ENCODE data around the gene TJP3. TPM values are rescaled to one million over a fixed set of nuclear protein-coding genes. Genes with fewer than 3 reads are reported as not detected.

Gene TJP3
- total and polyA plus RNA-seq, 7 experiments from 2014 or later = 1.2 to 20.1 (median 16.1) TPM

- no peaks in the 10 kb centered on the region for H3K27me3 ChIP-seq (ENCODE audit: control insufficient read depth in 2 of 2, insufficient read depth in 2 of 2, low read length in 2 of 2)
- Mint-ChIP-seq H3K27ac (no peak overlapping the region), H3K9me3 (no peaks in the 10 kb centered on the region), H3K4me1 (peaks cover 12 to 48% (median 37%) of the 10 kb centered on the region in 7 donors), H3K4me3 (no peak overlapping the region), H3K36me3 (peaks cover 0 to 11% (median 4%) of the 10 kb centered on the region in 5 donors), H3K27me3 (no peaks in the 10 kb centered on the region)
- no peaks in the 10 kb centered on the region for H3K9me3 ChIP-seq (ENCODE audit: control insufficient read depth in 2 of 3, low read length in 3 of 3)
- peaks cover 0 to 4% (median 0%) of the 10 kb centered on the region in 3 experiments for H3K36me3 ChIP-seq (ENCODE audit: control insufficient read depth in 2 of 3, insufficient read depth in 3 of 3, low read length in 3 of 3)
- no peak for DNase-seq
- H3K4me1 ChIP-seq (ENCODE audit: control insufficient read depth in 2 of 2, insufficient read depth in 2 of 2, low read length in 2 of 2) = peaks cover 0 to 6% of the 10 kb centered on the region in 2 donors
- ChIA-PET POLR2A (no interaction called here), CTCF (no interaction called here)
- no peak for ATAC-seq
- H3K4me3 ChIP-seq (ENCODE audit: low read length) = no peak overlapping the region
- no peak overlapping the region for H3K27ac ChIP-seq (ENCODE audit: low read depth, low read length)
- intact Hi-C loops (cut with micrococcal nuclease) = no loop called here
Observed at GRCh38 chr19:3695124-3695733, 13.0 kb upstream of the TJP3 start.

GRCh38 chr19:3695986-3696659 lies 12.1 kb upstream of the TJP3 start:
- H3K4me1 Mint-ChIP-seq = peaks cover 6 to 46% (median 37%) of the 10 kb centered on the region in 7 donors
- ATAC-seq = no peak
- no peaks in the 10 kb centered on the region for H3K27me3 Mint-ChIP-seq
- peak overlapping the region in 2 of 9 donors; percentile 38 to 62 for H3K27ac Mint-ChIP-seq
- peaks cover 0 to 2% (median 0%) of the 10 kb centered on the region in 5 donors for H3K36me3 Mint-ChIP-seq
- peaks cover 0 to 4% (median 0%) of the 10 kb centered on the region in 3 experiments for H3K36me3 ChIP-seq (ENCODE audit: control insufficient read depth in 2 of 3, insufficient read depth in 3 of 3, low read length in 3 of 3)
- H3K27me3 ChIP-seq (ENCODE audit: control insufficient read depth in 2 of 2, insufficient read depth in 2 of 2, low read length in 2 of 2) = no peaks in the 10 kb centered on the region
- peak overlapping the region in 4 of 10 donors; percentile 3 to 61 (median 23) for H3K4me3 Mint-ChIP-seq
- POLR2A ChIA-PET = interaction anchor here (5.8 kb wide), 1 partner anchor 8 kb away, joined by 79 read pairs; no protein-coding TSS in a partner anchor
- H3K9me3 ChIP-seq (ENCODE audit: control insufficient read depth in 2 of 3, low read length in 3 of 3) = no peaks in the 10 kb centered on the region
- DNase-seq = no peak
- H3K4me3 ChIP-seq (ENCODE audit: low read length) = no peak overlapping the region
- CTCF ChIA-PET = interaction anchor here (1.7 kb wide), 1 partner anchor 10 kb away, joined by 6 read pairs; no protein-coding TSS in a partner anchor
- peaks cover 0 to 9% of the 10 kb centered on the region in 2 donors for H3K4me1 ChIP-seq (ENCODE audit: control insufficient read depth in 2 of 2, insufficient read depth in 2 of 2, low read length in 2 of 2)
- no peaks in the 10 kb centered on the region for H3K9me3 Mint-ChIP-seq
- intact Hi-C loops (cut with micrococcal nuclease) = no loop called here
- H3K27ac ChIP-seq (ENCODE audit: low read depth, low read length) = no peak overlapping the region

- no peak overlapping the region for H3K27ac Mint-ChIP-seq
- no peak for DNase-seq
- H3K4me3 ChIP-seq (ENCODE audit: low read length) = no peak overlapping the region
- H3K27me3 Mint-ChIP-seq = no peaks in the 10 kb centered on the region
- peaks cover 6 to 43% (median 34%) of the 10 kb centered on the region in 7 donors for H3K4me1 Mint-ChIP-seq
- intact Hi-C loops (cut with micrococcal nuclease) = no loop called here
- peaks cover 0 to 9% of the 10 kb centered on the region in 2 donors for H3K4me1 ChIP-seq (ENCODE audit: control insufficient read depth in 2 of 2, insufficient read depth in 2 of 2, low read length in 2 of 2)
- peaks cover 0 to 4% (median 0%) of the 10 kb centered on the region in 3 experiments for H3K36me3 ChIP-seq (ENCODE audit: control insufficient read depth in 2 of 3, insufficient read depth in 3 of 3, low read length in 3 of 3)
- CTCF ChIA-PET = interaction anchor here (1.1 to 1.7 kb wide), 3 partner anchors 10 to 31 kb away, joined by 3 to 6 read pairs (median 4); no protein-coding TSS in a partner anchor
- no peaks in the 10 kb centered on the region for H3K9me3 ChIP-seq (ENCODE audit: control insufficient read depth in 2 of 3, low read length in 3 of 3)
- H3K27me3 ChIP-seq (ENCODE audit: control insufficient read depth in 2 of 2, insufficient read depth in 2 of 2, low read length in 2 of 2) = no peaks in the 10 kb centered on the region
- H3K36me3 Mint-ChIP-seq = peaks cover 0 to 2% (median 0%) of the 10 kb centered on the region in 5 donors
- H3K27ac ChIP-seq (ENCODE audit: low read depth, low read length) = no peak overlapping the region
- no peak for ATAC-seq
- H3K4me3 Mint-ChIP-seq = peak overlapping the region in 2 of 10 donors; percentile 29 to 61
- H3K9me3 Mint-ChIP-seq = no peaks in the 10 kb centered on the region
- POLR2A ChIA-PET = interaction anchor here (5.8 kb wide), 1 partner anchor 8 kb away, joined by 79 read pairs; no protein-coding TSS in a partner anchor
Observed at GRCh38 chr19:3696660-3696995, 11.6 kb upstream of the TJP3 start.

GRCh38 chr19:3697094-3697493 lies 11.1 kb upstream of the TJP3 start:
- no peaks in the 10 kb centered on the region for H3K9me3 Mint-ChIP-seq
- intact Hi-C loops (cut with micrococcal nuclease) = no loop called here
- H3K4me3 Mint-ChIP-seq = peak overlapping the region in 3 of 10 donors; percentile 17 to 97 (median 94)
- peaks cover 0 to 9% of the 10 kb centered on the region in 2 donors for H3K4me1 ChIP-seq (ENCODE audit: control insufficient read depth in 2 of 2, insufficient read depth in 2 of 2, low read length in 2 of 2)
- ChIA-PET POLR2A (interaction anchor here (5.8 kb wide), 1 partner anchor 9 kb away, joined by 79 read pairs; no protein-coding TSS in a partner anchor), CTCF (interaction anchor here (1.1 to 1.7 kb wide), 3 partner anchors 9 to 32 kb away, joined by 3 to 6 read pairs (median 4); no protein-coding TSS in a partner anchor)
- H3K27ac ChIP-seq (ENCODE audit: low read depth, low read length) = no peak overlapping the region
- H3K27me3 ChIP-seq (ENCODE audit: control insufficient read depth in 2 of 2, insufficient read depth in 2 of 2, low read length in 2 of 2) = no peaks in the 10 kb centered on the region
- no peaks in the 10 kb centered on the region for H3K9me3 ChIP-seq (ENCODE audit: control insufficient read depth in 2 of 3, low read length in 3 of 3)
- peak overlapping the region in 1 of 9 donors; percentile 38 for H3K27ac Mint-ChIP-seq
- peaks cover 0 to 2% (median 0%) of the 10 kb centered on the region in 5 donors for H3K36me3 Mint-ChIP-seq
- H3K4me3 ChIP-seq (ENCODE audit: low read length) = no peak overlapping the region
- no peak for DNase-seq
- H3K36me3 ChIP-seq (ENCODE audit: control insufficient read depth in 2 of 3, insufficient read depth in 3 of 3, low read length in 3 of 3) = peaks cover 0 to 4% (median 0%) of the 10 kb centered on the region in 3 experiments
- no peaks in the 10 kb centered on the region for H3K27me3 Mint-ChIP-seq
- H3K4me1 Mint-ChIP-seq = peaks cover 6 to 41% (median 34%) of the 10 kb centered on the region in 7 donors
- ATAC-seq = no peak

- ATAC-seq = no peak
- H3K27ac ChIP-seq (ENCODE audit: low read depth, low read length) = no peak overlapping the region
- Mint-ChIP-seq H3K4me3 (peak overlapping the region; percentile 32 to 97 (median 81)), H3K9me3 (no peaks in the 10 kb centered on the region), H3K4me1 (peaks cover 6 to 41% (median 29%) of the 10 kb centered on the region in 7 donors), H3K27me3 (no peaks in the 10 kb centered on the region), H3K36me3 (peaks cover 0 to under 1% (median 0%) of the 10 kb centered on the region in 5 donors), H3K27ac (peak overlapping the region in 4 of 9 donors; percentile 56 to 86 (median 72))
- no peak for DNase-seq
- ChIA-PET POLR2A (interaction anchor here (5.8 kb wide), 1 partner anchor 9 kb away, joined by 79 read pairs; no protein-coding TSS in a partner anchor), CTCF (interaction anchor here (1.1 to 3.3 kb wide), 4 partner anchors 9 to 32 kb away, joined by 3 to 22 read pairs (median 5); no protein-coding TSS in a partner anchor)
- intact Hi-C loops (cut with micrococcal nuclease) = no loop called here
- peaks cover 0 to 9% of the 10 kb centered on the region in 2 donors for H3K4me1 ChIP-seq (ENCODE audit: control insufficient read depth in 2 of 2, insufficient read depth in 2 of 2, low read length in 2 of 2)
- H3K27me3 ChIP-seq (ENCODE audit: control insufficient read depth in 2 of 2, insufficient read depth in 2 of 2, low read length in 2 of 2) = no peaks in the 10 kb centered on the region
- H3K9me3 ChIP-seq (ENCODE audit: control insufficient read depth in 2 of 3, low read length in 3 of 3) = no peaks in the 10 kb centered on the region
- H3K4me3 ChIP-seq (ENCODE audit: low read length) = no peak overlapping the region
- peaks cover 0 to 4% (median 0%) of the 10 kb centered on the region in 3 experiments for H3K36me3 ChIP-seq (ENCODE audit: control insufficient read depth in 2 of 3, insufficient read depth in 3 of 3, low read length in 3 of 3)
Observed at GRCh38 chr19:3697671-3698385, 10.4 kb upstream of the TJP3 start.

GRCh38 chr19:3698386-3698950 lies 9.7 kb upstream of the TJP3 start:
- ATAC-seq (no peak), DNase-seq (no peak)
- H3K4me1 Mint-ChIP-seq = peaks cover 6 to 41% (median 27%) of the 10 kb centered on the region in 7 donors
- H3K27me3 ChIP-seq (ENCODE audit: control insufficient read depth in 2 of 2, insufficient read depth in 2 of 2, low read length in 2 of 2) = no peaks in the 10 kb centered on the region
- H3K9me3 ChIP-seq (ENCODE audit: control insufficient read depth in 2 of 3, low read length in 3 of 3) = no peaks in the 10 kb centered on the region
- H3K36me3 Mint-ChIP-seq = no peaks in the 10 kb centered on the region
- CTCF ChIA-PET = interaction anchor here (3.3 kb wide), 1 partner anchor 10 kb away, joined by 22 read pairs; no protein-coding TSS in a partner anchor
- H3K36me3 ChIP-seq (ENCODE audit: control insufficient read depth in 2 of 3, insufficient read depth in 3 of 3, low read length in 3 of 3) = peaks cover 0 to 4% (median 0%) of the 10 kb centered on the region in 3 experiments
- peak overlapping the region; percentile 32 to 97 (median 81) for H3K4me3 Mint-ChIP-seq
- H3K4me1 ChIP-seq (ENCODE audit: control insufficient read depth in 2 of 2, insufficient read depth in 2 of 2, low read length in 2 of 2) = peaks cover 0 to 9% of the 10 kb centered on the region in 2 donors
- no peaks in the 10 kb centered on the region for H3K27me3 Mint-ChIP-seq
- intact Hi-C loops (cut with micrococcal nuclease) = no loop called here
- POLR2A ChIA-PET = interaction anchor here (5.8 kb wide), 1 partner anchor 10 kb away, joined by 79 read pairs; no protein-coding TSS in a partner anchor
- H3K27ac ChIP-seq (ENCODE audit: low read depth, low read length) = no peak overlapping the region
- no peaks in the 10 kb centered on the region for H3K9me3 Mint-ChIP-seq
- H3K27ac Mint-ChIP-seq = peak overlapping the region in 7 of 9 donors; percentile 31 to 86 (median 56)
- no peak overlapping the region for H3K4me3 ChIP-seq (ENCODE audit: low read length)

Measured in naive thymus-derived CD4-positive, alpha-beta T cell (primary cell).